Measurements from ENCODE around the gene PDE2A.

GRCh38 chr11:72537051-72537450 is 137.2 kb downstream of the PDE2A start:
- TF ChIP-seq ZNF274 (IDR thresholded peaks at IDR 0.05; ENCODE audit: low read depth, low read length) (no peak), SUZ12 (IDR thresholded peaks at IDR 0.05; ENCODE audit: extremely low read depth, insufficient read depth, insufficient read length) (no peak), YY1 (IDR thresholded peaks at IDR 0.05; ENCODE audit: insufficient read depth, insufficient read length) (no peak)

Data from NT2/D1 (cell line).